Stomach (tissue), 19 donors: ENCODE results near the gene TIMP1. TPM values are rescaled to one million over a fixed set of nuclear protein-coding genes. Genes with fewer than 3 reads are reported as not detected.
A peak's percentile ranks its signal among the peaks of the same experiment; 100 is the strongest.

Source experiments
- DNase-seq, 2 donors: peaks; one replicate each; pipeline versions ENCODE4 v3.0.0 to v3.0.0-alpha.2; 2013 to 2019
- H3K27ac ChIP-seq, 5 donors: fragments of 200-600 bp in 4 of 5; sonication (generic) in 4 of 5; one replicate each; pipeline ENCODE4 v1.5.1; 2013 to 2019; ENCODE audit warnings: mild to moderate bottlenecking in 1 of 5, moderate library complexity in 1 of 5
- H3K27me3 ChIP-seq, 3 donors: fragments of 200-600 bp; sonication (generic); one replicate each; pipeline ENCODE4 v1.5.1; 2017 to 2019; ENCODE audit warnings: mixed run types in 1 of 3
- H3K36me3 ChIP-seq, 4 donors: fragments of 200-600 bp; sonication (generic); 1 replicate in 3 of 4; 2 replicates in 1 of 4; pipeline ENCODE4 v1.5.1; 2016 to 2019
- H3K4me1 ChIP-seq, 4 donors: fragments of 200-600 bp; sonication (generic); one replicate each; pipeline ENCODE4 v1.5.1; 2016 to 2019
- H3K4me3 ChIP-seq, 4 donors: fragments of 200-600 bp; sonication (generic) in 3 of 4; one replicate each; pipeline ENCODE4 v1.5.1; 2016 to 2019; ENCODE audit warnings: mild to moderate bottlenecking in 1 of 4
- H3K9me3 ChIP-seq, 4 donors: fragments of 200-600 bp; sonication (generic); one replicate each; pipeline ENCODE4 v1.5.1; 2016 to 2019
- CTCF ChIP-seq, 7 experiments: fragments of 450-650 bp in 4 of 7; fragments of 200-600 bp in 3 of 7; sonication (generic) in 3 of 7; IDR thresholded peaks; one replicate each; pipeline ENCODE4 v1.5.1; 2016 to 2019; ENCODE audit warnings: antibody characterized with exemption in 7 of 7, control low read depth in 2 of 7, mild to moderate bottlenecking in 1 of 7
- EP300 ChIP-seq: sonication (generic); formaldehyde crosslinking; IDR thresholded peaks from one replicate; pipeline ENCODE4 v1.6.1; 2017; ENCODE audit warnings: antibody characterized with exemption
- POLR2A ChIP-seq, 4 donors: fragments of 450-650 bp; IDR thresholded peaks; one replicate each; pipeline ENCODE4 v1.6.1; 2016; ENCODE audit warnings: antibody characterized with exemption in 4 of 4, control low read depth in 2 of 4, mild to moderate bottlenecking in 1 of 4, moderate library complexity in 1 of 4
- POLR2AphosphoS5 ChIP-seq, 3 donors: sonication (generic); formaldehyde crosslinking; IDR thresholded peaks; one replicate each; pipeline ENCODE4 v1.6.1; 2016; ENCODE audit warnings: antibody characterized with exemption in 3 of 3
- WGBS, 5 donors: extraction: QIAGEN DNeasy Blood & Tissue Kit in 3 of 5; methylation state at CpG; one replicate each; pipeline versions ENCODE4 v1.1.5 to v1.1.7; 2013 to 2018; 5-methylcytosine and 5-hydroxymethylcytosine counted together
- intact Hi-C: fragments of 100-400 bp; cut with DNase I; formaldehyde crosslinking; loops from one replicate; pipeline ENCODE4 v1.15.1; 2023; ENCODE audit warnings: low total_unique reads
- long read RNA-seq, 10 donors: transcript quantifications; one replicate each; lab custom pipeline, GENCODE V29; 2026
- polyA plus RNA-seq, 3 donors: library from polyadenylated mRNA; stranded (reverse); fragments of 200-250 nt; gene quantifications; one replicate each; pipeline ENCODE4 v1.2.3, GENCODE V29; 2013
- total RNA-seq, 5 donors: library from RNA; depleted of rRNA; stranded (reverse); fragments of >200 nt; gene quantifications; one replicate each; pipeline versions ENCODE4 v1.1.0 to v1.2.3, GENCODE V29; 2014 to 2016
- donor health status: healthy with polysubstance abuse.
- donor health status: Bipolar disorder and iron deficiency.
- donor health status: healthy.

The TIMP1 gene
- total RNA-seq (100 to 1,000 TPM in 1 of 5 donors, 10 to 100 TPM in 4; 40.0 to 159 (median 93.3) TPM), polyA plus RNA-seq (100 to 1,000 TPM in 2 of 3 donors, 10 to 100 TPM in 1; 86.0 to 237 (median 103) TPM)
- long read RNA-seq, donor 1, transcript TIMP1-201 (6 exons, 892 nt), result major isoform, 27 of 36 reads
- long read RNA-seq, donor 1, partial matches to known transcripts, result 5 of 36 reads
- long read RNA-seq, donor 1, other reads (novel, unspliced or antisense), result 0 of 36 reads
- long read RNA-seq, donor 2, transcript TIMP1-201 (6 exons, 892 nt), result major isoform, 53 of 64 reads
- long read RNA-seq, donor 2, partial matches to known transcripts, result 10 of 64 reads
- long read RNA-seq, donor 2, other reads (novel, unspliced or antisense), result 0 of 64 reads
- long read RNA-seq, donor 3, transcript TIMP1-201 (6 exons, 892 nt), result major isoform, 52 of 65 reads
- long read RNA-seq, donor 3, partial matches to known transcripts, result 9 of 65 reads
- long read RNA-seq, donor 3, other reads (novel, unspliced or antisense), result 0 of 65 reads
- long read RNA-seq, donor 4, transcript TIMP1-201 (6 exons, 892 nt), result major isoform, 9 of 9 reads
- long read RNA-seq, donor 4, partial matches to known transcripts, result 0 of 9 reads
- long read RNA-seq, donor 4, other reads (novel, unspliced or antisense), result 0 of 9 reads
- long read RNA-seq, donor 5, transcript TIMP1-201 (6 exons, 892 nt), result major isoform, 82 of 92 reads
- long read RNA-seq, donor 5, partial matches to known transcripts, result 7 of 92 reads
- long read RNA-seq, donor 5, other reads (novel, unspliced or antisense), result 0 of 92 reads
- long read RNA-seq, donor 6, transcript TIMP1-204 (2 exons, 595 nt), result minor isoform, 6 of 127 reads
- long read RNA-seq, donor 6, transcript TIMP1-201 (6 exons, 892 nt), result major isoform, 102 of 127 reads
- long read RNA-seq, donor 6, partial matches to known transcripts, result 15 of 127 reads
- long read RNA-seq, donor 6, other reads (novel, unspliced or antisense), result 0 of 127 reads
- long read RNA-seq, donor 7, transcript TIMP1-204 (2 exons, 595 nt), result minor isoform, 8 of 132 reads
- long read RNA-seq, donor 7, transcript TIMP1-201 (6 exons, 892 nt), result major isoform, 95 of 132 reads
- long read RNA-seq, donor 7, partial matches to known transcripts, result 28 of 132 reads
- long read RNA-seq, donor 7, other reads (novel, unspliced or antisense), result 0 of 132 reads
- long read RNA-seq, donor 8, transcript TIMP1-201 (6 exons, 892 nt), result major isoform, 57 of 69 reads
- long read RNA-seq, donor 8, partial matches to known transcripts, result 5 of 69 reads
- long read RNA-seq, donor 8, other reads (novel, unspliced or antisense), result 0 of 69 reads
- long read RNA-seq, donor 9, transcript TIMP1-201 (6 exons, 892 nt), result major isoform, 67 of 102 reads
- long read RNA-seq, donor 9, transcript TIMP1-204 (2 exons, 595 nt), result minor isoform, 7 of 102 reads
- long read RNA-seq, donor 9, partial matches to known transcripts, result 27 of 102 reads
- long read RNA-seq, donor 9, other reads (novel, unspliced or antisense), result 0 of 102 reads
- long read RNA-seq, donor 10, transcript TIMP1-201 (6 exons, 892 nt), result major isoform, 18 of 19 reads
- long read RNA-seq, donor 10, partial matches to known transcripts, result 0 of 19 reads
- long read RNA-seq, donor 10, other reads (novel, unspliced or antisense), result 0 of 19 reads

GRCh38 chrX:47581731-47582647, at the start of gene TIMP1:
Gene TIMP1 (plus strand): TSS chrX:47582436. CDS start chrX:47583416, 980 bp downstream.
- H3K4me3 ChIP-seq, result peak within 1 kb of the TSS; percentile 33 to 48 (median 43)
- 8 to 40% (median 13%) methylated on average over 9 to 28 of the region's 28 CpGs for WGBS, 5 donors
- intact Hi-C loops, result no loop called here

GRCh38 chrX:47539860-47540259, 42.4 kb upstream of the TIMP1 start:
- peaks cover 0 to 11% (median 0%) of the 10 kb centered on the region in 4 donors for H3K9me3 ChIP-seq
- H3K27me3 ChIP-seq, result no peaks in the 10 kb centered on the region
- peaks cover 0 to 4% (median 0%) of the 10 kb centered on the region in 4 donors for H3K4me1 ChIP-seq
- intact Hi-C loops, result no loop called here
- peak overlapping the region in 3 of 5 donors; percentile 3 to 80 (median 69) for H3K27ac ChIP-seq
- H3K4me3 ChIP-seq, result no peak overlapping the region
- H3K36me3 ChIP-seq, result no peaks in the 10 kb centered on the region
- TF ChIP-seq EP300, result no peak
- TF ChIP-seq POLR2AphosphoS5 (IDR thresholded peaks at IDR 0.05), result no peak
- no peak for TF ChIP-seq POLR2A (IDR thresholded peaks at IDR 0.05)
- no peak for TF ChIP-seq CTCF (IDR thresholded peaks at IDR 0.05)
- DNase-seq, result peak in 1 of 2 donors; percentile 50

More at GRCh38 chrX:47581731-47582647, at the start of gene TIMP1:
- Histone ChIP-seq H3K27me3 (no peaks in the 10 kb centered on the region), H3K36me3 (peaks cover 0 to 14% (median 8%) of the 10 kb centered on the region in 4 donors), H3K4me1 (peaks cover 0 to 37% (median 4%) of the 10 kb centered on the region in 4 donors), H3K9me3 (no peaks in the 10 kb centered on the region), H3K27ac (peak within 1 kb of the TSS; percentile 70 to 86 (median 81))
- TF ChIP-seq POLR2AphosphoS5 (IDR thresholded peaks at IDR 0.05) (peak in 1 of 3 donors; percentile 69), POLR2A (IDR thresholded peaks at IDR 0.05) (no peak)
- peak; percentile 71 to 95 for DNase-seq

GRCh38 chrX:47540754-47541538, 41.3 kb upstream of the TIMP1 start:
- 24 to 43% (median 27%) methylated on average over 15 of the region's 15 CpGs for WGBS, 5 donors
- Histone ChIP-seq H3K4me3 (no peak overlapping the region), H3K9me3 (peaks cover 0 to 11% (median 0%) of the 10 kb centered on the region in 4 donors), H3K36me3 (no peaks in the 10 kb centered on the region), H3K27ac (peak overlapping the region in 4 of 5 donors; percentile 49 to 80 (median 73)), H3K27me3 (no peaks in the 10 kb centered on the region), H3K4me1 (peaks cover 0 to 4% (median 0%) of the 10 kb centered on the region in 4 donors)
- peak; percentile 69 to 95 for DNase-seq
- no peak for TF ChIP-seq POLR2A (IDR thresholded peaks at IDR 0.05)
- TF ChIP-seq CTCF (IDR thresholded peaks at IDR 0.05), result peak in 5 of 7 experiments; percentile 20 to 69 (median 53)
- TF ChIP-seq POLR2AphosphoS5 (IDR thresholded peaks at IDR 0.05), result peak; percentile 63 to 77 (median 69)
- intact Hi-C loops, result no loop called here
